Measurements from ENCODE around the gene PMAIP1. TPM values are rescaled to one million over a fixed set of nuclear protein-coding genes. Genes with fewer than 3 reads are reported as not detected.

The PMAIP1 gene
- total RNA-seq, 4 donors from 2014 or later, result 1.1 to 2.3 (median 1.6) TPM

- Histone ChIP-seq H3K27me3 (no peaks in the 10 kb centered on the region), H3K27ac (no peak overlapping the region), H3K9me3 (no peaks in the 10 kb centered on the region), H3K4me1 (peaks cover 0 to 3% of the 10 kb centered on the region in 2 donors), H3K36me3 (no peaks in the 10 kb centered on the region), H3K4me3 (replicated peaks in 1 of 3) (no peak overlapping the region)
- 94 to 95% methylated on average over 4 of the region's 4 CpGs for WGBS, 2 donors
- DNase-seq, result no peak
- TF ChIP-seq POLR2A (IDR thresholded peaks at IDR 0.05), result no peak
- TF ChIP-seq CTCF (IDR thresholded peaks at IDR 0.05), result no peak
- intact Hi-C loops (cut with DNase I), result no loop called here
These were observed 7.9 kb downstream of the PMAIP1 start for GRCh38 chr18:59907660-59908059.

- Histone ChIP-seq H3K36me3 (no peaks in the 10 kb centered on the region), H3K27ac (no peak overlapping the region), H3K4me3 (replicated peaks in 1 of 3) (no peak overlapping the region), H3K4me1 (peaks cover 0 to 3% of the 10 kb centered on the region in 2 donors), H3K27me3 (no peaks in the 10 kb centered on the region), H3K9me3 (no peaks in the 10 kb centered on the region)
- no peak for DNase-seq
- 66 to 69% methylated on average over 7 of the region's 7 CpGs for WGBS, 2 donors
- TF ChIP-seq POLR2A (IDR thresholded peaks at IDR 0.05) (no peak), CTCF (IDR thresholded peaks at IDR 0.05) (no peak)
- intact Hi-C loops (cut with DNase I), result no loop called here
These were observed 9.0 kb downstream of the PMAIP1 start for GRCh38 chr18:59908799-59909198.

GRCh38 chr18:59909289-59910036 lies 9.7 kb downstream of the PMAIP1 start:
- WGBS, 2 donors, result 74 to 84% methylated on average over 11 of the region's 11 CpGs
- H3K4me1 ChIP-seq, result peaks cover 0 to 3% of the 10 kb centered on the region in 2 donors
- no peaks in the 10 kb centered on the region for H3K27me3 ChIP-seq
- H3K36me3 ChIP-seq, result no peaks in the 10 kb centered on the region
- no peak overlapping the region for H3K27ac ChIP-seq
- intact Hi-C loops (cut with DNase I), result no loop called here
- TF ChIP-seq POLR2A (IDR thresholded peaks at IDR 0.05) (no peak), CTCF (IDR thresholded peaks at IDR 0.05) (no peak)
- DNase-seq, result no peak
- H3K9me3 ChIP-seq, result no peaks in the 10 kb centered on the region
- H3K4me3 ChIP-seq (replicated peaks in 1 of 3), result no peak overlapping the region

- WGBS, 2 donors, result 80 to 84% methylated on average over 2 of the region's 2 CpGs
- intact Hi-C loops (cut with DNase I), result no loop called here
- no peaks in the 10 kb centered on the region for H3K4me1 ChIP-seq
These were observed 11.2 kb downstream of the PMAIP1 start for GRCh38 chr18:59910967-59911366.

More at GRCh38 chr18:59910967-59911366, 11.2 kb downstream of the PMAIP1 start:
- no peaks in the 10 kb centered on the region for H3K36me3 ChIP-seq
- no peak for DNase-seq
- no peak overlapping the region for H3K27ac ChIP-seq
- H3K4me3 ChIP-seq (replicated peaks in 1 of 3), result no peak overlapping the region
- no peaks in the 10 kb centered on the region for H3K27me3 ChIP-seq
- no peaks in the 10 kb centered on the region for H3K9me3 ChIP-seq
- TF ChIP-seq POLR2A (IDR thresholded peaks at IDR 0.05) (no peak), CTCF (IDR thresholded peaks at IDR 0.05) (no peak)

Measured in thyroid gland (tissue), 4 donors.